Fibroblast of gingiva (primary cell): Measurements from ENCODE around the gene DLL4.

Experiments
- DNase-seq: peaks from one replicate; pipeline ENCODE4 v3.0.0-alpha.2; 2011; ENCODE audit warnings: low read depth

The DLL4 gene

GRCh38 chr15:40928821-40929659 lies at the start of gene DLL4:
DLL4 (plus strand) TSS chr15:40929340; CDS start chr15:40929669, 329 bp downstream.
- peak; percentile 16 for DNase-seq

DNA sequence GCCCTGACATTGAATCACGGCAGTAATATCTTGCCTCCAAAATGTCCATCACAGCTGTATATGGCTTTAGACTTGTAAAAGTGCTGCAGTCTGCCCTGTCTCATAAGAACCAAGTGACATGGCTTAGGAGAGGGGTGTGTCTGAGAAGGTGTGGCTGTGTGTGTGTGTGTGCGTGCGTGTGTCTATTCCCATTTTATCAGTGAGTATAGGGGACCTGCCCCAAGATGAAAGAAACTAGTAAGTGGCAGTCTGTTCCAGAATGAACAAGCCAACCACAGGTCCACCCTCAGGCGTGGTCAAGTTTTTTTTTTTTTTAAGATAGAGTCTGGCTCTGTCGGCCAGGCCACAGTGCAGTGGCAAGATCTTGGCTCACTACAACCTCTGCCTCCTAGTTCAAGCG lies 49.5 kb upstream of the DLL4 start:
- DNase-seq: no peak

GRCh38 chr15:40881351-40881750 lies 47.8 kb upstream of the DLL4 start:
- no peak for DNase-seq

DNA sequence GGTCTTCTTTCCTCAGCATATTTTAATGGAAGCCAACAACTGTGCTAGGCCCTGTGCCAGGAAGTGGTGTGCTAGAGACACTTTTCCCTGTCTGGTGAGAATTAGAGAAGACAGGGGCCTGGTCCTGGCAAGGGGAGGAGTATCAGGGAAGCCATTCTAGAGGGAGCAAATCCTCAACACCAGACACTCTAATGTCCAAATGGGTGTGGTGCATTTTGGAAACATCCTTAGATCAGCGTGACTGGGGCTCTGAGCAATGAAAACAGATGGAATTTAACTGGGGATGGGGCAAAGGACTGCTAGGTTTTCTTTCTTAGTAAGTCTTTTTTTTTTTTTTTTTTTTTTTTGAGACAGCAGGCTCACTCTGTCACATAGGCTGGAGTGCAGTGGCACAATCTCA lies 42.6 kb upstream of the DLL4 start:
- DNase-seq: no peak

DNA sequence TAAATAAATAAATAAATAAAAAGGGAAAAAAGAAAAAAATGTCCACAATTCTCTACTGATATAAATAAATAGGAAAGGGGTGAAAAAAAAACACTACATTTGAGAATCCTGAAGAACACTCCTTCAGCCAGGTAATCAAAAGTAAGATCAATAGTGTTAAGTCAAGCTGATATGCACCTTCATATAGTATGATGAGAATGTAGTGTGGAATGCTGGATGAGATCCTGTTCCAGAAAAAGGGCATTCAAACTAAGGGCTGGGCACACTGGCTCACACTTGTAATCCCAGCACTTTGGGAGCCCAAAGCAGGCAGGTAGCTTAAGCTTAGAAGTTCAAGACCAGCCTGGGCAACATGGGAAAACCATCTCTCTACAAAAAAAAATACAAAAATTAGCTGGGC lies 40.0 kb upstream of the DLL4 start:
- no peak for DNase-seq

DNA sequence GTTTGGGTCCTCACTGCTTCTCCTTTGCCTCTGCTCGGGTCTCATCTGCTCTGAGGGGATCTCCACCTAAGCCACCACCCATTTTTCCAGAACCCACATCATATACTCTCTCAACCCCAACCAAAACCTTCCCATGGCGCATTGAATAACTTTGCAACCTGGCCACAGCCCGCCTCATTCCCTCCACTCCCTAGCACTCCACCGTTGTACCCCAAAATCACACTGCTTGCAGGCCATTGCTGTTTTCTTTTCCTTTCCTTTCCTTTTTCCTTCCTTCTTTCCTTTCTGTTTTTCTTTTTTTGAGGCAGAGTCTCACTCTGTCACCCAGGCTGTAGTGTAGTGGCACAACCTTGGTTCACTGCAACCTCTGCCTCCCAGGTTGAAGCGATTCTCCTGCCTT lies 38.0 kb upstream of the DLL4 start:
- no peak for DNase-seq

DNA sequence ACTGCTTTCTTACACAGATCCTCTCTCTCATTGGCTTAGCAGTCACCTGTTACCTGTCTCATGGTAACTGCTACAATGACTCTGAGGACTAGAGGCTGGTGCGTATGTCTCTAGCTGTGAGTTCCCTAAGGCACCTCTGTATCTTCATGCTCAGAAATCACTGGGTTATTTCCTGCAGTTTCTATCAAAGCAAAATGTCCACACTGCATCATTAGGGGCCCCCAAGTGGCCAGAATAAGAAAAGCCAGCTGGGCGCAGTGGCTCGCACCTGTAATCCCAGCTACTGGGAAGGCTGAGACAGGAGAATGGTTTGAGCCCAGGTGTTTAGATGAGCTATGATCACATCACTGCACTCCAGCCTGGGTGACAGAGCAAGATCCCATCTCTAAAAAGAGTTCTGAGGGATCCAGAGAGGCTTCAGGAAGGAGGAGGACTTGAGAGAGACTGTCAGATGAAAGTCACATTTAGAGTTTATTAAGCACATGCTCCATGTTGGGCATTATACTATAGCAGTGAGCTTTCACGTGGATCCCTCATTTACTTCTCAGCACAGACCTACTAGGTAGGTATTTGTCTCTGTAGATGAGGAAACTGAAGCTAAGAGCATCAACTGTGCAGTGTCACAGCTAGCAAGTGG lies 37.2 kb upstream of the DLL4 start:
- DNase-seq: no peak

DNA sequence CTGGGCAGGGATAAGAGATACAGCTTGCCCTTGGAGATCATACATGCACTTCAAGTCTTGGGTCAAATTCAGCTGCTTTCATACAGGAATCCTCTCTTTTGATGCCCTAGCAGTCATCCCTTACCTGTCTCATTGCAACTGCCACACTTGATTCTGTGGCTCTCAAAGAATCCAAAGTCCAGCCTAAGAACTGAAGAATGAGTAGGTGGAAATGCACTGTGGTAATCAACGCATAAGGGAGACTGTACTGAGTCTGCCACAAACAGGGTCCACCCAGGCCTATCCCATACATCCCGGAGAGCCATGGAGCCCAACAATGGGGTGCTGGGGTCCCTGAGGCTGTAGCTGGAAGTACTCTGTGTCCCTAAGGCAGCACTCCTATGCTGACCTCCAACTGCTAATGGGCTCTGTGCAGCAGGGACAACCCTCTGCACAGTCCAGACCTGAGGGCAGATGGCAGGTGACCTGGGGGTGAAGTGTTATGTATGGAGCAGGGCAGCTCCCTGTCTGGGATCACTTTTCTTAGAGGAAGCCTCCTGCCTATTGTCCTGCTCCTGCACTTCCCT lies 36.6 kb upstream of the DLL4 start:
- no peak for DNase-seq

DNA sequence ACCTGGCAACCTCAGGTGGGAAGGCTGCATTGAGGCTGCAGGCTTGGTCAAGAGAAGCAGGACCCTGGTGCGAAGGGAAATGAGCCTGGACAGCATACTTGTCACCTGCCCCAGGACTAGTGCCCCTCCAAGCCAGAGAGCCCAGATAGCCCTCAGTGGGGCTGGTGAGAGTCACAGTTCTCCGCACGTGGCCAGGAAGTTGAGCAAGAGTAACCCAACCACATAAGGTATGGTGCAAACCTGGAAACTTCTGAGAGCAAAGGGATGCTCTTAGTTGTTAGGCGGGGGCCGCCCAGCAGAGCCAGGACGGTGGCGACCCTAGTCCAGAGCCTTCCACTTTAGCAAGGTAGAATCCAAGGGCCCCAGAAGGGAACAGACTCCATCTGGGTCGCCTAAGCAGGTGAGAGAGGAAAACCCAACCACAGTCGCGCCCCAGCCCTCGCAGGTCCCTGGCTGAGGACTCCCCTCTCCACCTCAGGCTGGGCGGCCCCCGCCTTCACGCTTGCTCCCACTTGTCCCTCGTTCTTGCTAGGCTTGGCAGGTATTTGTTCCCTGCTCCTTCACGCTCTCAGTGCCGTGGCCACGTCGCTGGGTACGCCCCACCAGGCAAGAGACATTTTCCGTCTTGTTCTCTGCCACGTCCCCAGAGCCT lies 36.0 kb upstream of the DLL4 start:
- no peak for DNase-seq

DNA sequence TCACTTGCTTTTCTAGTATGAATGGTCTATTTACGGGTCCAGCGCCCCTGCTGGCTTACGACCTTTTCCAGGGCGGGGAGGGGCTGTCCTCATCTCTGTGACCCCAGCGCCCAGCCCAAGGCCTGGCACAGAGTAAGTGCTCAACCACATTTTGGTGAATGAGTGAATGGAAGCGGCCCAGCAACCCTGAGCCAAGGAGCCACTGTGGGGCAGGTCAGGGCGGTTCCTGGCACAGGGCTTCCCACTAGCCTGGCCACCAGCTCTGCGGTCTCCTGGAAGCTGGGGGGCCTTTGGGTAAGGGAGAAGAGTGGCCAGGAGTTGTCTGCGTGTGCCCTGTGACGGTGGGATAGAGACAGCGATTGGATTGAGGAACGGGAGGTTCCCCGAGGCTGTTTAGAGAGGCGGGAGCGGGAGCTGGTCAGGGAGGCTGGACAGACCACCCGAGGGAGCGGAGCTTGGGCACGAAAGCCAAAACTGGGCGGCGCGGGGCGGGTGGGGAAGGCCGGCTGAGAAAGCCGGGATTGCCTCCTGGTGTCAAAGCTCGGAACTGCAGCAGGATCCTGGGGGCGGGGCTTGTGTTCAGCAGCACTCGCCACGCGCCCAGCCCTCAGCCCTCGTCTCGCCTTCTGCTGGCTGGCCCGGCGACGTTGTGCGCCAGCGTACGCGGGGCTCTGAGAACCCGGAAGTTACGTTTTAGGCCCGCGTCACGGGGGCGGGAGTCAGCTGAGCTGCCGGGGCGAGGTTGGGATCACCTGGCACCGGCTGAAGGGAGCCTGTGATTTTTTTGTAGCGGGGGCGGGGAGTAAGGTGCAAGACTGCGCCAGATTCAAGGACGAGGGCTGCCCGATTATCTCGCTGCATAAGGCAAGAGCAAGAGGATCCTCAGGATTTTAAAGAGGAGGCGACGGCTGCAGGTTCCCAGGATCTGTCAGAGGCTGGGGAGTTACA lies 35.1 kb upstream of the DLL4 start, which contains the start of gene VPS18:
VPS18 (plus strand) TSS at position 718 of the 948 bp plus-strand sequence. CDS start 319 bp downstream, outside the sequence.
- DNase-seq: peak; percentile 96

- peak; percentile 65 for DNase-seq
Measured at GRCh38 chr15:40894681-40895448, 34.3 kb upstream of the DLL4 start.

DNA sequence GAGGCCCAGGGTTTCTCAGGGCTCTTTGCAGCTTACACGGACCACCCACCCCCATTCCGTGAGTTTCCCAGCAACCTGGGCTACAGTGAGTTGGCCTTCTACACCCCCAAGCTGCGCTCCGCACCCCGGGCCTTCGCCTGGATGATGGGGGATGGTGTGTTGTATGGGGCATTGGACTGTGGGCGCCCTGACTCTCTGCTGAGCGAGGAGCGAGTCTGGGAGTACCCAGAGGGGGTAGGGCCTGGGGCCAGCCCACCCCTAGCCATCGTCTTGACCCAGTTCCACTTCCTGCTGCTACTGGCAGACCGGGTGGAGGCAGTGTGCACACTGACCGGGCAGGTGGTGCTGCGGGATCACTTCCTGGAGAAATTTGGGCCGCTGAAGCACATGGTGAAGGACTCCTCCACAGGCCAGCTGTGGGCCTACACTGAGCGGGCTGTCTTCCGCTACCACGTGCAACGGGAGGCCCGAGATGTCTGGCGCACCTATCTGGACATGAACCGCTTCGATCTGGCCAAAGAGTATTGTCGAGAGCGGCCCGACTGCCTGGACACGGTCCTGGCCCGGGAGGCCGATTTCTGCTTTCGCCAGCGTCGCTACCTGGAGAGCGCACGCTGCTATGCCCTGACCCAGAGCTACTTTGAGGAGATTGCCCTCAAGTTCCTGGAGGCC lies 29.5 kb upstream of the DLL4 start:
- DNase-seq: no peak

GRCh38 chr15:40900256-40901052 lies 28.7 kb upstream of the DLL4 start:
- DNase-seq: no peak

GRCh38 chr15:40901053-40901443 lies 28.1 kb upstream of the DLL4 start:
- DNase-seq: no peak

DNA sequence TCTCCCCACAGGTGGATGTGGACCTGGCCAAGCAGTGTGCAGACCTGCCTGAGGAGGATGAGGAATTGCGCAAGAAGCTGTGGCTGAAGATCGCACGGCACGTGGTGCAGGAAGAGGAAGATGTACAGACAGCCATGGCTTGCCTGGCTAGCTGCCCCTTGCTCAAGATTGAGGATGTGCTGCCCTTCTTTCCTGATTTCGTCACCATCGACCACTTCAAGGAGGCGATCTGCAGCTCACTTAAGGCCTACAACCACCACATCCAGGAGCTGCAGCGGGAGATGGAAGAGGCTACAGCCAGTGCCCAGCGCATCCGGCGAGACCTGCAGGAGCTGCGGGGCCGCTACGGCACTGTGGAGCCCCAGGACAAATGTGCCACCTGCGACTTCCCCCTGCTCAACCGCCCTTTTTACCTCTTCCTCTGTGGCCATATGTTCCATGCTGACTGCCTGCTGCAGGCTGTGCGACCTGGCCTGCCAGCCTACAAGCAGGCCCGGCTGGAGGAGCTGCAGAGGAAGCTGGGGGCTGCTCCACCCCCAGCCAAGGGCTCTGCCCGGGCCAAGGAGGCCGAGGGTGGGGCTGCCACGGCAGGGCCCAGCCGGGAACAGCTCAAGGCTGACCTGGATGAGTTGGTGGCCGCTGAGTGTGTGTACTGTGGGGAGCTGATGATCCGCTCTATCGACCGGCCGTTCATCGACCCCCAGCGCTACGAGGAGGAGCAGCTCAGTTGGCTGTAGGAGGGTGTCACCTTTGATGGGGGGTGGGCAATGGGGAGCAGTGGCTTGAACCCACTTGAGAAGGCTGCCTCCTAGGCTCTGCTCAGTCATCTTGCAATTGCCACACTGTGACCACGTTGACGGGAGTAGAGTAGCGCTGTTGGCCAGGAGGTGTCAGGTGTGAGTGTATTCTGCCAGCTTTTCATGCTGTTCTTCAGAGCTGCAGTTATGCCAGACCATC lies 26.3 kb upstream of the DLL4 start:
- peak; percentile 26 for DNase-seq

DNA sequence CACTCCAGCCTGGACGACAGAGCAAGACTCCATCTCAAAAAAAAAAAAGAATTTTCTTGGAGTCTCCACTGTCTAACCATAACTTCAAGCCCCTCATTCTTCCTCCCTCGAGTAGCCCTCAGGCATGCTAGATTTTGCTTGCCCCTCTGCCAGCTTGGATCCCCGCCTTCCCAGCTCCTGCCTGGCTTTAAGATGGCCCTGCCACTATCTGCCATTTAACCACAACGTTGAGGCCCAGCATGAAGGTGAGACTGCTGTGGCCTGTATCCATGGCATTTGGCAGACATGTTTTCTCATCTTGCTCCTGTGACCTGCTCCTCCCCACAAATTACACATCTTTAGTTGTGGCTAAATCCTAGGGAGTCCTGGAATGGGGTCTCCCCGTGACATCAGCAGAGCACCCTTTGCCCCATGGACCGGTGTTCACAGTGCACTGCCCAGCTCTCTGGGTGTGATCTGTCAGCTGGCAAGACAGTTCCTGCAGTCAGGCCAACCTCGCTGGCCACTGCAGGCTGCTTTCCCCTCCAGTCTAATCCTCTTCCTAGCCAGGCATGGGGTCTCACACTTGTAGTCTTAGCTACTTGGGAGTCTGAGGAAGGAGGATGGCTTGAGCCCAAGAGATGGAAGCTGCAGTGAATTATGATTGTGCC lies 24.5 kb upstream of the DLL4 start:
- no peak for DNase-seq
